Cardiac atrium fibroblast (primary cell): Measurements from ENCODE around the gene SHISAL2B. TPM values are rescaled to one million over a fixed set of nuclear protein-coding genes. Genes with fewer than 3 reads are reported as not detected.

Experiments
- total RNA-seq: library from RNA; depleted of rRNA; stranded (reverse); fragments of >200 nt; gene quantifications from 2 replicates; pipeline ENCODE4 v1.2.3, GENCODE V29; 2015

SHISAL2B gene
- total RNA-seq: not detected in 2 replicates

GRCh38 chr5:64690417-64691151 lies at the start of gene SHISAL2B:
Gene SHISAL2B (plus strand): TSS chr5:64690503. CDS start chr5:64690624, 121 bp downstream.

Other genes starting within 250 kb of the SHISAL2B start
- 0.36 TPM in 1 of 2 replicates, not detected in the other for gene RGS7BP, start 184.5 kb upstream of the SHISAL2B start, total RNA-seq
- 2.9 and 13.8 TPM in 2 replicates for gene SREK1IP1, start 78.2 kb downstream of the SHISAL2B start, total RNA-seq
- 7.9 and 9.7 TPM in 2 replicates for gene CWC27, start 78.4 kb downstream of the SHISAL2B start, total RNA-seq